ENCODE measurements around the gene SRRM2.
"Not testable (repeated sequence)": the region's sequence is repeated elsewhere in the genome, so short reads cannot be mapped to it uniquely, and the experiment has no call there.

The SRRM2 gene

DNA sequence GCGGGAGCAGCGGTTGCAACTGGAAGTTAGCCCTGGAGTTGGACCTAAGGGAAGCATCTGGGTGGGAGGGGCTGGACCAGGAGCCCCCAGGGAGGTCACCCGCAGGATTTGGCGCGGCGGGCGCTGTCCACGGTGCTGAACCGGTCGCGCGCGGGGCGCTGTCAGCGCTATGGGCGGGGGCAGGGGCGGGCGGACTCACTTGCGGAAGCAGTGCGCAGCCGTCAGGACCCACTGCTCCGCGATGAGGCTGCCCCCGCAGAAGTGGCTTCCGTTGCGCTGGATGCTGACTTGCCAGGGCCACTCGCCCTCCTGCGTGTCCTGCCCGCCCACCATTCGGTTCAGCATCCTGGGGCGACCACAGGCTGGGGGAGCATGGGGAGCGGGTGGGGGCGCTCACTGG is 36.9 kb upstream of the SRRM2 start:
- DNase-seq, result no peak

DNA sequence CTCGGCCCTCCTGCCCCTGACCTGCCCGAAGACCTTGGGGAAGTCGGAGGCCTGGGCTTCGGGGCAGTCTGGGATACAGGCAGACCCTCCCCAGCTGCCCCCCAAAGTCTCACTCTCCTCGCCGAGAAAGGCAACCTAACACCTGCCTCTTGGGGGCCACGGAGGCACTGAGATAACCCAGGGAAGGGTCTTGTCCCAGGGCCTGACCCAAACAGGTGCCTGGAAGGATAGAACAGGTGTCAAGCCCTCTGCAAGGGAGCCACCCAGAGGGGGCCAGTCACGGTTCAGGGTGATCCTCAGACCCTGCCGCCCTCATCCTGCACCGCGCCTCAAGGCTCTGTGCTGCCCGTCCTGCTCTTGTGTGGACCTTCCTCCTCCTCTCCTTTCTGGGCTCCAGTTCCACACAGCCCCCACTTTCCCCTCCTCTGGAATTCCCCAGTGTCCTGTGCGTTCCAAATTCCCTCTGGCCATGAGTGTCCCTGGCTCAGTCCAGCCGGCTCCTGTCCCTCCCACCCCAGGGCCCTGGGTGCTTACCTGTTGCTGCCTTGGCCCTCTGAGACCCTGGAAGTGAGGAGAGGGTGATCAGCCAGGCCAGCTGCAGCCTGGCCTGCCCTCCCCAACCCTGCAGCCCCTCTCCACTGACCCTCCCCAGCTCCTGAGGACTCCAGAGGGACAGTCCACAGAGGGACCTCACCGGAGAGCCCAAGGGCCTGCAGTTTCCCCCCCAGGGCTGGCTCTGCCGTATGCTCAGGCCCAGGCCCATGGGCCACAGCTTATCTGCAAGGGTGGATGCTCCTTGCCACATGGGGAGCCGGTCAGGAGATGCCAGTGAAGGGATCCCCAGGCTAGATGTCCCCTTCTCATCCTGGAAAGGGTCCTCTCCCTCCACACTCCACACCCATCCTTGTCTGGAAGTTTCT is 36.2 kb upstream of the SRRM2 start:
- no peak for DNase-seq

DNA sequence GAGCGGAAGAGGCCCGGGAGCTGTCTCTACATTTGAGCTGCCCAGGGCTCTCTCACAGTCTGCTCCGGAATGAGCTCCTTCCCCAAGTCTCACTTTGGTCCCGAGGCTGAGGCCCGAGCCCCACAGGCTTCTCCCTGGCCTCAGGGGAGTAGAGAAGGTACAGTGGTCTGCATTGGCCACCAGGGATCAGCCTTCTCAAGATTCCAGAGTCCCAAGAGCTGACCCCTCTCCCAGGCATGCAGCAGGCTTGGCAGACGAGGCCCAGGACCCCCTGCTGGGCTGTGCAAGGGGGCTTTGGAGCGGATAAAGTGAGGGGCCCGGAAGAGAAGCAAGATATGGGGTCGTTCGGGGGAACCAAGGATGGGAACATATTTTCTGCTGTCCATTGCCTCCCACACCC is 35.5 kb upstream of the SRRM2 start:
- no peak for DNase-seq

DNA sequence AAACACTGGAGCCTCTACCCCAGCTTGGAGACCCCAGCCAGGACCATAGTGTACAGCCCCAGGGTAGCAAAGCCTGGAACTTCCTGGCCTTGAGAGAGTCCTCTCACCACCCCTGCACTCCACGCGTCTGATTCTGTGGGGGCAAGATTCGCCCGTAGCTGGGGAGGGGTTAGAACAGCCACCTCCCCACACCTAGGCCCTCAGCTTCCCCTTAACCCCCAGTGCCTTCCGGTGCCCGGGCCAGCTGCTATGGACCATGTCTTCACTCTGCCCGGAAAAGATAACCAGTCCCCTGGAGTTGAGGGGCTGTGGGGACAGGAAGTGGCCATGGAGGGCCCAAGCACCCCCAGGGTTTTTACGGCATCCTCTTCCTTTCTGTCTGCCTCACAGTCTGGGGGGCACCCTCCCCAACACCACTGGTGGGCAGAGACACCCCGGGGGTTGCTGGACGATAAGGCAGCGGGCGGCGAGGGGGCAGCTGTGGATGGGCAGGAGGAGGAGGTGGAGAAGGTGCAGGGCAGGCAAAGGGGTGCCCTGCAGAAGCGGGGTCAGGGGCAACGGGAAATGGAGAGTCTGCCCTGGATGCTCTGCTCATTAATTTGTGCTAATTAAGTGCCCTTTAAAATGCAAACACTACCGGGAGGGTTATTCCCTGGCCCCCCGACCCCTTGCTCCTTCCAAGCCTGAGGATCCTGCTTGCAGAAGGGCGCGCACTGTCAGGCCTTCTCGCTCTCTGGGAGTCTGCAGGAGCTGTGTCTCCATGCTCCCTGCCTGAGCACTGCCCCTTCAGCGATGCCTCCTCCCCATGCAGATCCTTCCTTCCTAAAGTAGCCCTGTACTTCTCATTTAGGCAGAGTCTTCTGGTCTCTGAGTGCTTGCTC is 34.8 kb upstream of the SRRM2 start:
- no peak for DNase-seq

DNA sequence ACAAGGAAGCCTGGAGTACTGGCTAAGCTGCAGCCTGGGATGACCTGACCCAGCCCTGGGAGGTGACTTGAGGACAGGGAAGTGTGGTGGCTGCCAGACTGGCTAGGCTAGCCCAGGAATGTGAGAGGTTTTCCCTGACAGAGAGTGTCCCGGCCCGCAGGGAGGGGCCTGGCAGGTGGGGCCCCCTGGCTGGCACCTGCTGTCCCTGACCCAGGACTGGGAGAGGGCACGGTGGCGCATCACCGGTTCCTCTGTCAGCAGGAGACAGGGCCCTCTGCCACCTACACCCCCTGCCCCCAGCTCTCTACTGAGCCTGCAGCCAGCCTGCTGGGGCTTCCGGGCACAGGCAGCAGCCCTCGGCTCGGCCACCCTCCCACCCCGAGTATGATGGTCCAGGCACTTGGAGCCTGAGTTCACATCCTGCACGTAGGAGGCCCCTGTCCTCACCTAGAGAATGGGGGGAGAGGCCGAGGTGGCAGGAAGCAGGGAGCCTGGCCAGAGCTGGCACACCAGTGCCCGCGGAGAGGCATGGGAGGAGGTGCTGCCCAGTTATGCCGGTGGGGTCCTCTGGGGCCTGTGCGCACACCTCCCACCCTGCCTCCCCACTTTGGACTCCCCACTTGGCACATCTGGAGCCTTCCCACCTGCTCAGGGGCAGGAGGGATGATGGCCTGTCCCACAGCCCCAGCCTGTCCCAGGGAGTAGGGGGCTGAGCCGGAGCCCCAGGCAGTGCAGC is 32.9 kb upstream of the SRRM2 start:
- DNase-seq, result no peak

DNA sequence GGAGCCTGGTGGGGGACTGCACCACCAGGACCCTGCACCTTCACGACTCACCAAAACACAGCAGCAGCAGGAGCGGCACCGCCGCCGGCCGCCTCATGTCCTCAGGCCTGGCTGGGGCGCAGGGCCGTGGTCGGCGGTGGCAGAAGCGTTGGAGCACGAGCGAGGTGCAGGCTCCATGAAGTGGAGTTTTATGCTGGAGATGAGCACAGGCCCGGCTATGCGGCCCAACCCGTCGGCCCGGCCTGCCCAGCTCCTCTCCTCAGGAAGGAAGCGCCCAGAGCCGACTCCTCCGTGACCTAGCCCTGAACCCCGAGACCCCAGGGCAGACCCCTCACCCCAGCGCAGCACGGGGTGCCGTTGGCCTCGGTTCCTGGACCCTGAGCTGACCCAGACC is 32.4 kb upstream of the SRRM2 start, which contains the start of gene PRSS27:
Gene PRSS27 (minus strand): TSS at position 161 of the 394 bp plus-strand sequence. CDS start 64 bp downstream, at position 97.
- DNase-seq, result no peak

DNA sequence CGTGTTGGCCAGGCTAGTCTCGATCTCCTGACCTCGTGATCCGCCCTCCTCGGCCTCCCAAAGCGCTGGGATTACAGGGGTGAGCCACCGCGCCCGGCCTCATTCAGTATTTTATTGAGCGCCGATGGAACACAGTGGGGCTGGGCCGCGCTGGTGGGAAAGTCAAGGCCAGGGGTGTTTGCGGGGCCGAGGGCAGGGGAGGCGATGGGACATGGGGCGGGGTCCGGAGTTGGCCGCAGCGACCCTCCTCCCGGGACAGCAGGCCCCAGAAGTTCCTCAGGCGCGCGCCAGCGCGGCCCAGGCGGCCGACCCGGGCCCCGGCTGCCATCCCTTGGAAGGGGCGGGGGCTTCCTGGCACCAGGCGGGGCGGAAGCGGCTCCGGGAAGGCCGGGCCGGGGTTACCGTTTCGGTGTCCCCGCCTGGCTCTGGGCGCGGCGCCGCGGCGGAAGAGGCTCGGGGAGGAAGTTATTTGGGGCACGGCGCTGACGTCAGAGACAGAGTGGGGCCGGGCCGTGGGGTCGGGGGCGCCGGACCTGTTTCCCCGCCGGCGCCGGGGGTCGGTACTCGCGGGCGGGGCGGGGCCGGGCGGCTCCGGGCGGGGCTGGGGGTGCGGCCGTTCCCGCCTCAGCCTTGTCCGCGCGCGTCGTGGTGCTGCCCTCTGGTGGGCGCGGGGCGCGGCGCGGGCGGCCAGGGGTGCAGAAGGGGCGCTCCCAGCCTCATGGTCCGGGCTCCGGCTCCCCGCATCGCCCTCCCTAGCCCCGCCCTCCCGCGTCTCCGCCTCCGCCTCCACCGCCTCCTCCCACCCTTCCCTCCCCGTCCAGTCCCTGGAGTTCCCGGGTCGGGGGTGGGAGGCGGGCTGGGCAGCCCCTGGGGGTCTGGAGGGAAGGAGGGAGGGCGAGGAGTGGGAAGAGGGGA is 31.5 kb upstream of the SRRM2 start:
- peak; percentile 91 to 96 for DNase-seq

DNA sequence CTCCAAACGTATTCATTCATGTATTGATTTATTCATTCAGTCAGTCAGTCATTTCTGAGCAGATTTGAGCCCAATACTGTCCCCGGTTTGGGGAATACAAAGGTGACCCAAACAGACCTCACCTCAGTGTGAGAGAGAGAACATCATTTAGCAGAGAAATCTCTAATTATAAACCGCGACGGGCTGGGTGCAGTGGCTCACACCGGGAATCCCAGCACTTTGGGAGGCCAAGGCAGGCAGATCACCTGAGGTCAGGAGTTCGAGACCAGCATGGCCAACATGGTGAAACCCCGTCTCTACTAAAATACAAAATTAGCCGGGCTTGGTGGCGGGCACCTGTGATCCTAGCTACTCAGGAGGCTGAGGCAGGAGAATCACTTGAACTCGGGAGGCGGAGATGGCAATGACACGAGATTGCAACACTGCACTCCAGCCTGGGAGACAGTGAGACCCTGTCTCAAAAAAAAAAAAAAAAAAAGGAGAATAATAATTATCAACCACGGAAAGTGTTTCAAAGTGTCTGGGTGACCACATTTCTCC is 30.7 kb upstream of the SRRM2 start:
- not testable (repeated sequence) for DNase-seq

DNA sequence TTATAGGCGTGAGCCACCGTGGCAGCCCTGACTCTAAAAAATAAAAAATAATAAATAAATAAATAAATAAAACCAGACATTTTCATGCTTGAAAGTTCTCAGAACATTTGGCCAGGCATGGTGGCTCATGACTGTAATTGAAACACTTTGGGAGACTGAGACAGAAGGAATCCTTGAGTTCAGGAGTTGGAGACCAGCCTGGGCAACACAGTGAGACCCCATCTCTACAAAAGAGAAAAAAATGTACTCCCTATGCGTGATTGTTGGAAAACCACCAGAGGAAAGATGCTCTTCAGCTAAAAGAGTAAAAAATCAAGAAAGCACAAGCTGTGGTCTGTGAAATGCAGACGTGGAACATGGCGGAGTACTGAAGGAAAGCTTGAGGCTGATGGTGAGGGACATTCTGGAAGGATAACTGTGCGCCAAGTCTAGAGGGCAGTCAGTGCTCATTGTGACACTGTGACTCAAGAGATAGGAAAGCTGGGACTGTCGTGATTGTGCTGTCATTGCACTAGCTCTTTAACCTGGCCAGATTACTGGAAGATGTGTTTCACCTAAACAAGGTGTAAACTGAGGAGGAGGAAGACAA is 28.3 kb upstream of the SRRM2 start:
- no peak for DNase-seq

DNA sequence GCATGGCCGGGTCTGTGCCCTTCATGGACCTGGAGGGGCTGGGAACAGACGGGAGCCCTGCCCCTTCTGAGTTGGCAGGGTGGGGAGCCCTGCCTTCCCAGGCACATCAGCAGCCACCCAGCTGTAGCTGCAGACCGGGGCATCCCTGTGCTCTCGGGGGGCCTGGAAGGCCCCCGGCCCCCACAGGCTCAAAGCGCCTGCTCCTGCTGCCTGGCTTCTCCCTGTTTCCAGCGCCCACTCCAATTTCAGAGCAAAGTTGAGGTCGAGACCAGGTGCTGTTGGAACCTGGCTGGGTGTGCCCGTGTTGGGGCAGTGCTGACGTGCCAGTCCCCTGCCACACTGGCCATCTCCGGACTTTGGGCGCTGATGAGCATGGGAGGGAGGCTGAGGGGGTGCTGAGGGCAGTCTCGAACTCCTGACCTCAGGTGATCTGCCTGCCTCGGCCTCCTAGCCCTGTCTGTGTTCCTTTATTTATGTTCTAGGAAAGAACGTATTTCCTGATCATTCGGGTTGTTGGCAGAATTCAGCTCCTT is 27.6 kb upstream of the SRRM2 start:
- no peak for DNase-seq

DNA sequence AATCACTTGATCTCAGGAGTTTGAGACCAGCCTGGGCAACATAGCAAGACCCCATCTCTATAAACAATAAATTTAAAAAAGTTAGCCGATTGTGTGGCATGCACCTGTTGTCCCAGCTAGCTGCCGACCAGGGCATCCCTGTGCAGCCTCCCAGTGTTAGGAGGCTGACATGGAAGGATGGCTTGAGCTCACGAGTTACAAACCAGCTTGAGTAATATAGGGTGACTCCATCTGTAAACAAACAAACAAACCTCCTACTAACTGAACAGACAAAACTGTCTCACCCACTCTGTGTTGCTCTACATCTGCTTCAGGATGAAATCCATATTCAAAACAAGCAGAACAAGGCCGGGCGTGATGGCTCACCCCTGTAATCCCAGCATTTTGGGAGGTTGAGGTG is 25.5 kb upstream of the SRRM2 start:
- no peak for DNase-seq

DNA sequence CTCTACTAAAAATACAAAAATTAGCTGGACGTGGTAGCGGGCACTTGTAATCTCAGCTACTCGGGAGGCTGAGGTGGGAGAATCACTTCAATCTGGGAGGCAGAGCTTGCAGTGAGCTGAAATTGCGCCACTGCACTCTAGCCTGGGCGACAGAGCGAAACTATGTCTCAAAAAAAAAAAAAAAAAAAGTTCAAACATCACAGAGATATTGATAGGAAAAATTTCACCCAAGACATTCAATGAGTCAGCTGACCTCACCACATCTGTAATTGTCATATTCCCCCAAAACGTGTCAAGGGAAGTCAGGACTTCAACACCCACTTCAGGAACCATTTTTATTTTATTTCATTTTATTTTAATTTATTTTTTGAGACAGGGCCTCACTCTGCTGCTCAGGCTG is 24.4 kb upstream of the SRRM2 start:
- no peak for DNase-seq

DNA sequence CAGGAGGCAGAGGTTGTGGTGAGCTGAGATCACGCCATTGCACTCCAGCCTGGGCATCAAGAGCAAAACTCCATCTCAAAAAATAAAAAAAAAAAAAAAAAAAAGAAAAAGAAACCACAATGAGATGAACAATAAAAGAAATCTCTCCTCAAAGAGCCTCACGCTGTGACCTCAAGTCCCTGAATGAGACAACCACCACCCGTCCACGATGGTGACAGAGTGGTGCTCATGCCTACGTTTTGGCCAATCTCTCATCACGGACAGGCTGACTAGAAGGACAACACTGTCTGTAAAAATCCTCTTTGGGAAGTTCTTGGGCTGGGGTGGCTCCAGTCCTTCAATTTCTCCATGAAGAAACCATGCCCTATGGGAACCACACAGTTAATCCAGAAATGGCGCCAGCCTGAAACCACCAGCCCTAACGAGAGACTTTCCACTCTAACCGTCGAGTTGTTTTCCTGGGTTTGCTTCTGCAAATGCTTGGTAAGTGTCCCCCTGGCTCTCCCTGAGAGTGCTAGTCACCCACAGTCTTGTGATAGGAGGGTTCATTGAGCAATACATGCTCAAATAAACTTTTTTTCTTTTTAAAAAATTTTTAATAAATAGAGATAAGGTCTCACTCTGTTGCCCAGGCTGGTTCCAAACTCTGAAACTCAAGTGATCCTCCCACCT is 17.5 kb upstream of the SRRM2 start:
- DNase-seq, result no peak

DNA sequence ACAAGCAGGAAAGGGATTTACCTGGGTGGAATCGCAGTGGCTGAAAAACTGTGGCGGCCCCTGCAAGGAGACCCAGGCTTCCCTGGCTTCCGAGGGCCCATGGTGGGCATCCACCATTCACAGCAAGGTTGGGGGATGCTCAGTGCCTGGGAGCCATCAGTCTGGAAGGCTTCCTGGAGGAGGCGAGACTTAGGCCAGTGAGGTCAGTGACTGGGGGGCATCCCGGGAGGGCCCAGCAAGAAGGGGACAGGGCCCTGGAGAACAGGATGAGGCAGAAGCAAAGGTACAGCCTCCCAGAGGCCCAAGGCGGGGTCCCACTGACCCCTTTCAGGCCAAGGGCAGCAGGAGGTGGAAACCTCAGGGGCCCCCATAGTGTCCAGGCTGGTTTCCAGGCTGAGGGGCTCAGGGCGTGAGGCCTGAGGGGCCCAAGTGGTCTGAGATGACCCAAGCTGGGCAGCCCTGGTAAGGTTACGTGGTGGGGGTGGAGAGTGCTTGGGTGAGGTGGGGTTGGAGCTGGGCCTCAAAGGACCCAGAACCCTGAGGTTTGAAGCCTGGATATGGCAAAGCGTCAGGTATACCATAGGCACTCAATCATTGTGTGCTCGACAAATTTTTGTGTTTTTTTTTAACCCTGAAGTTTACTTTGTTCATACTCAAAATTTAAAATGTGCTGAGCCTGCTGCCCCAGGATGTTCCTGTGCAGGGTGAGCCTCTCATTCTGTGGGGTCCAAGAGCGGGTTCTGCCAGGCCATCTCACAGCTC is 15.8 kb upstream of the SRRM2 start:
- no peak for DNase-seq

DNA sequence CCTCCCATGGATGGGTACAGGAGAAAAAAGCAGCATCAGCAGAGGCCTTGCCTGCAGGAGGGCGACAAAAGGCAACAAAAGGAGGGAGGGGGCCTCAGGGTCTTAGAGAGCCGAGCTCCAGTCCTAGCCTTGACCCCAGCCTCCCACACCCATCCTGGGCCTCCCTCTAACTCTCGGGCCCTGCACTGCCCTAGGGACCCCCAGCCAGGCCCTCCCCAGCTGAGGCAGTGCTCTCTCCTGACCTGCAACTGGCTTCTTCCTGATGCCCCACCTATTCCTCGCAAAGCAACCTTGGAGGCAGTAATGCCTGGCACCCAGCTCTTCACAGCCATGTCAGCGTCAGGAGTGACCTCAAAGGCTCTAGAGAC is 15.2 kb upstream of the SRRM2 start:
- no peak for DNase-seq

DNA sequence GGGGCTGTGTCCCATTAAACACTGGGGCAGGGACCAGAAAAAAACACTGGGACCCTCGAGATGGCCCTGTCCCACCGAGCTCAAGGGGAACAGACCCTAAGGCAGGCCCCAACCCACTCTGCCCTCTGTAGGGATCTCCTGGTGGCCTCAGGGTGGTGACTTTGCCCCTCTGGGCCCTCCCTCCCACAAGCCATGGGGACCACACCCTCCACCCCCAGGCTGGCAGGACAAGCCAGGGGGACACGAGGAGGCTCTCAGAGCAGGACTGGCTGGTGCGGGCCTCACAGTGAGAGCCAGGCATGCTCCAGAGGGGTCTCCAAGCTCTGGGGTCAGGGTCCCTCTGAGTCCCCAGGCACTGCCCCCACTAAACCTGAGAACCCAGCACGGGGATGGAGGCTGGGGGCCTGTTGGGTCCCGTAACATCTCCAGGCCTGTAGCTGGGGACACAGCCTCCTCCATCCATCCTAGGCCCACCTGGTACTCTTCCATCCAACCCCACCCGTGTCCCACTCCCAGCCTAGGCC is 14.5 kb upstream of the SRRM2 start:
- DNase-seq, result no peak

DNA sequence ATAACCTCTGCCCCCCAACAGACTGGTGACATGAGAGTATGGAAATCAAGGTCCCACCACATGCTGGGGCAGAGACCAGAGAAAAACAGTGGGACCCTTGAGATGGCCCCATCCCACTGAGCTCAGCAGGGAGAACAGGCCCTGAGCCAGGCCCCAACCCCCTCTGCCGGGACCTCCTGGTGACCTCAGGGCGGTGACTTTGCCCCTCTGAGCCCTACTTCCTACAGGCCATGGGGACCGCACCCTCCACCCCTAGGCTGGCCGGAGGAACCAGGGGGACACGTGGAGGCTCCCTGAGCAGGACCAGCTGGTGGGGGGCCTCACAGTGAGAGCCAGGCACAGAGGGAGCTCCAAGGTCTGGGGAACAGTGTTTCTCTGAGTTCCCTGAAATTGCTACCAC is 13.8 kb upstream of the SRRM2 start:
- no peak for DNase-seq

DNA sequence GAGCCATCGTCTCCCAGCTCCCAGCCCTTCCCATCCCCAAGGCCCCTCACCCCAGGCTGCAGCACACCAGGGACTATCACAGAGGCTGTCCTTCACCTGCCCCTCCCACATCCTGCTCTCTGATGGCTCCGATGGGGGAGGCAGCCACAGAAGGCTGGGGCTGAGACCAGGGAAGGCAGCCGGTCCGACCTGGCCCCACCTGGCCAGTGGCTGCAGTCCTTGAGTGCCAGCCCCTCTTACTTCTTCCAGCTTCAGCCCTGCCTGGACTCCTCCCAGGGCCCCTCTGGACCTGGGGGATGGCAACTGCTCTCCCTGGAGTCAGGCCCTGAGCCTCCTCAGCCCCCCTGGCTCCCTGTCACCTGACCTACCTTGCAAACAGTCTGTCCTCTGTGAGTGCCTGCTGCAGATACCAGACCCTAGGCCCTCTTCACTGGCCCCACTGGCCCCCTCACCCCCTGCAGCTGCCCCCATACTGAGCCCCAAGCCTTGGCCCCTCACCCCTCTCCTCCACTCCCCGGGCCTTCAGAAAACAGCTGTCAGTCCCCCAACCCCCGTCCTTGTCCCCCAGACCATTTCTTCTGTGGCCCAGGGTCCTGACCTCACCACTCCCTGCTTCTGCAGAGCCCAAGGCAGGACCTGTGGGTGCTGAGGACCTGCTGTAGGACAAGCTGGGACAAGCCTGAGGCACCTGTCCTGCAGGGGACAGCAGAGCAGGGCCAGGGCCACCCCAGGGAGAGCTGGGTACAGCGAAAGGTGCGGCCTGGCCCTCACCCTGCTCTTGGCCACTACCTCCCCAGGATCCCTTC is 12.6 kb upstream of the SRRM2 start:
- no peak for DNase-seq

DNA sequence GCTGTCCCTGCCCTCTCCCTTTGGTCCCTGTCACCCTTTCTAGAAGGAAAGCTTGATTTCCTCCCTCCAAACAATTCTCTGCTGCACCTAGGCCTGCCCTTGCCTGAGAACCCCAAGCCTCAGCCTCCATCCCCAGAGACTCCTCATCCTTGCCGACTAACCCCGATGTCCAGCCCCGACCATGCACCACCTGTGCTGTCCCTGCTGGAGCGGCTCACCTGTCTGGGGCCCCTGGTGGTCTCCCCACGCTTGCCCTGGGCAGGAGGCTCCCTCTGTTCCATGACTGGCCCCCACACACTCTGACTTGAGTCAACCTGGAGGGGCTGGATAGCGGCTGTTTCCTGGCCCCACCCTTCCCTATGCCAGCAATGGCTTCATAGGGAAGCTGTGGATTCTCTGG is 12.0 kb upstream of the SRRM2 start:
- DNase-seq, result no peak

Measured in NCI-H1930 (cell line).